Mesendoderm (in vitro differentiated cells): ENCODE data around the gene ABHD14A.

Experiments used
- DNase-seq: peaks from one replicate; pipeline ENCODE4 v3.0.0; 2013
- H2AK5ac ChIP-seq: 2 replicates; pipeline ENCODE4 v1.6.1; 2013; ENCODE audit warnings: low read length, inconsistent platforms
- H2BK120ac ChIP-seq: 2 replicates; pipeline ENCODE4 v1.6.1; 2013; ENCODE audit warnings: low read depth, mild to moderate bottlenecking, low read length, moderate library complexity, mixed read lengths
- H2BK15ac ChIP-seq: replicated peaks from 2 replicates; pipeline ENCODE4 v1.6.1; 2013; ENCODE audit warnings: low read depth, mild to moderate bottlenecking, moderate library complexity
- H2BK5ac ChIP-seq: 2 replicates; pipeline ENCODE4 v1.6.1; 2013; ENCODE audit warnings: low read length, inconsistent platforms
- H3K18ac ChIP-seq: 2 replicates; pipeline ENCODE4 v1.6.1; 2013; ENCODE audit warnings: mild to moderate bottlenecking, low read length, mixed read lengths
- H3K23ac ChIP-seq: one replicate; pipeline ENCODE4 v1.6.1; 2013; ENCODE audit warnings: low read length
- H3K27ac ChIP-seq: 2 replicates; pipeline ENCODE4 v1.5.1; 2013; ENCODE audit warnings: low read depth, mild to moderate bottlenecking, inconsistent platforms, low read length, moderate library complexity
- H3K27me3 ChIP-seq: 2 replicates; pipeline ENCODE4 v1.6.1; 2013; ENCODE audit warnings: low read length, control low read depth, mild to moderate bottlenecking, inconsistent platforms; ENCODE audit not compliant: insufficient read depth, poor library complexity
- H3K36me3 ChIP-seq: 2 replicates; pipeline ENCODE4 v1.6.1; 2013; ENCODE audit warnings: low read length, inconsistent platforms; ENCODE audit not compliant: control insufficient read depth, insufficient read depth
- H3K4ac ChIP-seq: one replicate; pipeline ENCODE4 v1.6.1; 2013; ENCODE audit warnings: low read depth, mild to moderate bottlenecking, low read length, moderate library complexity
- H3K4me1 ChIP-seq: 2 replicates; pipeline ENCODE4 v1.6.1; 2013; ENCODE audit warnings: low read depth, low read length, inconsistent platforms; ENCODE audit not compliant: control insufficient read depth
- H3K4me2 ChIP-seq: 2 replicates; pipeline ENCODE4 v1.6.1; 2013; ENCODE audit warnings: low read length
- H3K4me3 ChIP-seq: 2 replicates; pipeline ENCODE4 v1.5.1; 2013; ENCODE audit warnings: mild to moderate bottlenecking, low read length
- H3K56ac ChIP-seq: one replicate; pipeline ENCODE4 v1.6.1; 2013; ENCODE audit warnings: low read length
- H3K79me1 ChIP-seq: 2 replicates; pipeline ENCODE4 v1.6.1; 2013; ENCODE audit warnings: low read length, inconsistent platforms
- H3K79me2 ChIP-seq: 2 replicates; pipeline ENCODE4 v1.6.1; 2013; ENCODE audit warnings: mild to moderate bottlenecking, low read length; ENCODE audit not compliant: control insufficient read depth, insufficient read depth
- H3K9ac ChIP-seq: 2 replicates; pipeline ENCODE4 v1.6.1; 2013; ENCODE audit warnings: low read length, inconsistent platforms
- H4K5ac ChIP-seq: one replicate; pipeline ENCODE4 v1.6.1; 2013; ENCODE audit warnings: low read length
- H4K8ac ChIP-seq: one replicate; pipeline ENCODE4 v1.6.1; 2013; ENCODE audit warnings: low read depth, mild to moderate bottlenecking, control low read depth, low read length, moderate library complexity
- WGBS: extraction: QIAGEN DNeasy Blood & Tissue Kit; methylation state at CpG from one replicate; pipeline ENCODE4 v1.1.7; 2013; ENCODE audit warnings: low lambda C conversion rate, missing lambda C conversion rate; ENCODE audit not compliant: insufficient coverage; ENCODE audit errors: extremely low coverage; 5-methylcytosine and 5-hydroxymethylcytosine counted together

ABHD14A gene

DNA sequence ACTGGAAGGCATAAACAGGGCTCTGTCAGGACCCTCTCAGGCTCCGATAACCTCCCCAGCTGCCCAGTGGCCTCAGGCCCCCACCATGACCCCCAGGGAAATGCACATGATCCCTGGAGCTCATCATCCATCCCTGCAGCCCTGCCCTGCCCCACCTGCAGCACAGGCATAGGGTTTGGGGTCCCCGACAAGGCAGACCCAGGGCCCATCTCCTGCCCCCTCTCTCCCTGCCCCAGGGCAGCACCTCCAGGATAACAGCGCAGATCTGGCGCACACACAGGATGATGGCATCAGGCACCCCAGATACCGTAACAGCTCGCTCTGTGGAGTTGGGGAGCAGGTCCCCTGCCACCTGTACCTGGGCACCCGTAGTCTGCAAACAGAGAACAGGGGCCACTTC is 15.2 kb upstream of the ABHD14A start:
- Histone ChIP-seq H3K4me1 (no peaks in the 10 kb centered on the region), H4K5ac (no peak overlapping the region), H4K8ac (no peak overlapping the region), H3K56ac (no peak overlapping the region), H2BK120ac (no peak overlapping the region), H3K27ac (no peak overlapping the region), H3K27me3 (peaks cover 9% of the 10 kb centered on the region), H3K79me1 (no peaks in the 10 kb centered on the region), H3K9ac (no peak overlapping the region), H2BK5ac (no peak overlapping the region), H3K4me2 (no peak overlapping the region), H3K36me3 (peaks cover 3% of the 10 kb centered on the region), H2AK5ac (no peak overlapping the region), H3K79me2 (no peaks in the 10 kb centered on the region), H2BK15ac (no peak overlapping the region), H3K4ac (no peak overlapping the region), H3K18ac (no peak overlapping the region), H3K4me3 (no peak overlapping the region), H3K23ac (no peak overlapping the region)
- no peak for DNase-seq
- no CpG with 5 or more reads among the region's 7 CpGs for WGBS

DNA sequence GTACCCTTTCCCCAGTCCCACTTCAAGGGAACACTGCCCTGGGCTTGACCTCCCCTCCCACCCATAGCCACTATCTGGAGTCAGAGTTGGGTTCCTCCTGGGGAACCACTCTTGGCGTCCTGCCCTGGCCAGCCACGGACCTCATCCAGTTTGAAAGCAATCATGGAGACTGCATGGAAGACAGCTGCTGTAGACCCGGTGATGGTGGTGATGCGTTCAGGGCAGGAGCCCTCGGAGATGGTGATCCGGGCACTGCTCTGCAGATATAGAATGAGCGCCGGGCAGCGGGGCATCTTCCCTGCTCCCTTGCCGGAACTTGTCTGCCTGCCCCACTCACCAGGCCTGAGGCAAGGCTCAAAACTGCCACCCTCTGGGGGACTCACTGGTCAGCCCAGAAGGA is 14.5 kb upstream of the ABHD14A start:
- H3K4ac ChIP-seq, result no peak overlapping the region
- H3K9ac ChIP-seq, result no peak overlapping the region
- no peak for DNase-seq
- no peak overlapping the region for H2BK5ac ChIP-seq
- H3K4me2 ChIP-seq, result no peak overlapping the region
- H3K27ac ChIP-seq, result no peak overlapping the region
- WGBS, result no CpG with 5 or more reads among the region's 10 CpGs
- no peak overlapping the region for H2BK120ac ChIP-seq
- no peak overlapping the region for H3K56ac ChIP-seq
- H3K36me3 ChIP-seq, result peaks cover 3% of the 10 kb centered on the region
- H3K79me1 ChIP-seq, result peaks cover 1% of the 10 kb centered on the region
- H2BK15ac ChIP-seq, result no peak overlapping the region
- no peak overlapping the region for H4K8ac ChIP-seq
- H3K27me3 ChIP-seq, result peaks cover 2% of the 10 kb centered on the region
- no peak overlapping the region for H3K18ac ChIP-seq
- no peaks in the 10 kb centered on the region for H3K79me2 ChIP-seq
- H3K4me3 ChIP-seq, result no peak overlapping the region
- H2AK5ac ChIP-seq, result no peak overlapping the region
- no peak overlapping the region for H3K23ac ChIP-seq
- no peaks in the 10 kb centered on the region for H3K4me1 ChIP-seq
- H4K5ac ChIP-seq, result no peak overlapping the region

DNA sequence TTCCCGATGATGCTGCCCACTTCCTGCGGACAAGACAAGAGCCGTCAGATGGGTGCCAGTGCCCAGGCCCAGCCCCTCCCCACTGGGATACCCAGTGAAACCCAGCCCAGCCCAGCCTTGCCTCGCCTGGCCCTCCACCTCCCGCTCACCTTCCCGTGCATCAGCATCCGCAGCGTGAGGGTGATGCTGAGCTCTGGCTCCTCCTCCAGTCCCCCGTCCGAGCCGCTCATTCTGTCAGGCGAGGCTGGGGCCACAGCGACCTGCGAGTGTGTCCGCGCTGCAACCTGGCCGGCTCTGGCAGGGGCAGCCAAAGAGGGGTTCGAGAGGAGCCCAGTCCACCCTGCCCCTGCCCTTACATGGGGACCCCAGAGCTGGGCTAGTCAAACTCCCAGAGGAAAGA is 13.9 kb upstream of the ABHD14A start:
- Histone ChIP-seq H3K36me3 (peaks cover 3% of the 10 kb centered on the region), H3K56ac (no peak overlapping the region)

DNA sequence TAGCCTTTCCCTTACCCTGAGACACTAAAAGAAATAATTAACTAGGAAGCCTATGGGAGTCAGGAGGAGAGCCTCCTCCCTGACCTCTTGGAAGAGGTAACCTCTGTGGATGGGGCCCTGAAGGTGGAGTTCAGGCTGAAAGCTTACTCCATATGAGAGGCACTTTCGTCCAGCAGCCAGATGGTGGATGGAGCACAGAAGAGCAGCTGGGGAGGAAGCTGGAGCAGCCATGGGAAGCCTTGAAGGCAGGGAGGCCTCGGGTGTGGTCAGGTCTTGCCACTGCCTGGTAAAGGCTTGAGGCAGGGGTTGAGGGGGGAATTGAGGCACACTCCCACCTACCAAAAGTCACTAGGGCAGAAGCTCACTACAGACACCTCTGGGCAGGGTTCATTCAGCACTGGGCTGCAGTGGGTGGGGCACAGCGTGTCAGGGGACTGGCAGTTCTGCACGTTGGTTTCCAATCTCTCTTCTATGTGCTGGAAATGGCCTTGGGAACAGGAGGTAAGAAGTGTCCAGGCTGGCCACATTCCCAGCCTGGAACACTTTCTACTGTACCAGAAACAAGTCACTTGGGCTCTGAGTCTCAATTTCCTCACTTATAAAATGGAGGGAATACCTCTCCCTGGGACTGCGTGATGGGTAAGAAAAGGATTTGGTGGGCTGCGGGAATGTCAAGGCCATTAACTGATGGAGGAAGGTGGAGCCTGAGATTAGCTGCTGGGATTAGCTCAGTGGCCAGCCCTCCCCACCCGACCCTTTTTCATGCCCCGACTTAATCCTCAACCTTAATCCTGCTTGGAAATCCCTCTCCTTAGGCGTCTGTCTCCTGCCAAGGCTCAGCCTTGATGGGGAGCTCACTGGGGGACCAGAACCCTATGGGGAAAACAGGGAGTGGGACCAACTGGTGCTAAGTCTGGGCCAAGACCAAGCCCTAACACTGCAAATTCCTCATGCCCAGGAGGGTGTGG is 13.0 kb upstream of the ABHD14A start:
- Histone ChIP-seq H3K4ac (no peak overlapping the region), H2AK5ac (no peak overlapping the region)

More for the DNA sequence above, 13.9 kb upstream of the ABHD14A start:
- Histone ChIP-seq H3K23ac (no peak overlapping the region), H2AK5ac (no peak overlapping the region), H4K5ac (no peak overlapping the region), H2BK15ac (no peak overlapping the region), H3K4me2 (no peak overlapping the region), H4K8ac (no peak overlapping the region), H3K79me2 (no peaks in the 10 kb centered on the region), H3K27me3 (no peaks in the 10 kb centered on the region), H3K79me1 (peaks cover 1% of the 10 kb centered on the region), H2BK120ac (no peak overlapping the region), H3K9ac (no peak overlapping the region), H3K18ac (no peak overlapping the region), H2BK5ac (no peak overlapping the region), H3K4me3 (no peak overlapping the region), H3K4ac (no peak overlapping the region), H3K27ac (no peak overlapping the region), H3K4me1 (peaks cover 2% of the 10 kb centered on the region)
- DNase-seq, result no peak
- WGBS, result no CpG with 5 or more reads among the region's 18 CpGs

DNA sequence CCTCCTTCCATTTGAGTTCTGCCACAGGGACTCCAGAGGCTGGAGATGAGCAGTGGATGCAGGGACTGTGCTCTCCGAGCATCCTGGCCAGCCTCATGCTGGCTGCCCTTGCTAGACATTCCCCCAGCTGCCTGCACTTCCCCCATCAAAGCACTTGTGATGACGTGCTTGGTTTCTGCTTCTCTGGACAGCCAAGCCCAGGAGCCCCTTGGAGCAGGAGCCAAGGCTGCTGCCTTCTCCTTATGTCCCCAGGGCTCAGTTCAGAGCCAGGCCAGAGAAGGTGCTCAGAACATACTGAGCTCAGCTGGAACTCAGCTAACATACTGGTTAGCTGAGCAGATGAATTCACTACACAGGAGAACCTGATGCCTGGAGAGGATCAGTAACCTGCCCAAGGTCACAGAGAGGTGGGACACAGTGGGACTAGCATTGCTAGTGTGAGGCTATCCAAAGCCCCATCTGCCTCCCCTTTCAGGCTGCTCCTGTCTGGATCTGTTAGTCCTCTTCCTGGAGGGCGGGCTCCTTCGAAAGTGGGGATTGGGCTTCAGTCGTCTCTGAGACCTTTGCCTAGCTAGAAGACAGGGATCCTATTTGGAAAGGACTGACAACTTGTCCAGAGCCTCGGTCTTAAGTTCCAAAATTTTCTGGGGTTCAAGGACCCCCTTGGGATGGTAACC is 11.9 kb upstream of the ABHD14A start:
- peaks cover 6% of the 10 kb centered on the region for H3K79me1 ChIP-seq
- no peak overlapping the region for H3K23ac ChIP-seq
- no peaks in the 10 kb centered on the region for H3K27me3 ChIP-seq
- no CpG with 5 or more reads among the region's 6 CpGs for WGBS
- no peak overlapping the region for H2BK15ac ChIP-seq
- no peak overlapping the region for H4K8ac ChIP-seq
- H3K27ac ChIP-seq, result no peak overlapping the region
- no peak overlapping the region for H2BK120ac ChIP-seq
- H3K56ac ChIP-seq, result no peak overlapping the region
- no peak overlapping the region for H2BK5ac ChIP-seq
- H3K4me3 ChIP-seq, result no peak overlapping the region
- no peak overlapping the region for H3K9ac ChIP-seq
- H3K36me3 ChIP-seq, result peaks cover 3% of the 10 kb centered on the region
- H2AK5ac ChIP-seq, result no peak overlapping the region
- no peaks in the 10 kb centered on the region for H3K79me2 ChIP-seq
- H4K5ac ChIP-seq, result no peak overlapping the region
- DNase-seq, result no peak
- no peak overlapping the region for H3K4me2 ChIP-seq
- no peak overlapping the region for H3K4ac ChIP-seq
- H3K18ac ChIP-seq, result no peak overlapping the region
- H3K4me1 ChIP-seq, result peaks cover 8% of the 10 kb centered on the region

More for the DNA sequence above, 13.0 kb upstream of the ABHD14A start:
- no peak overlapping the region for H2BK5ac ChIP-seq
- H3K4me1 ChIP-seq, result peaks cover 7% of the 10 kb centered on the region
- no peak overlapping the region for H3K23ac ChIP-seq
- WGBS, result no CpG with 5 or more reads among the region's 9 CpGs
- no peaks in the 10 kb centered on the region for H3K27me3 ChIP-seq
- H3K56ac ChIP-seq, result no peak overlapping the region
- peaks cover 3% of the 10 kb centered on the region for H3K36me3 ChIP-seq
- H4K8ac ChIP-seq, result no peak overlapping the region
- no peak overlapping the region for H3K4me3 ChIP-seq
- H3K9ac ChIP-seq, result no peak overlapping the region
- H3K27ac ChIP-seq, result no peak overlapping the region
- H4K5ac ChIP-seq, result no peak overlapping the region
- no peak overlapping the region for H3K4me2 ChIP-seq
- H3K79me1 ChIP-seq, result peaks cover 5% of the 10 kb centered on the region
- H3K18ac ChIP-seq, result no peak overlapping the region
- no peak for DNase-seq
- no peak overlapping the region for H2BK120ac ChIP-seq
- H3K79me2 ChIP-seq, result no peaks in the 10 kb centered on the region
- no peak overlapping the region for H2BK15ac ChIP-seq
